Large intestine (tissue), 12 donors: ENCODE results near the gene SF3B5. TPM values are rescaled to one million over a fixed set of nuclear protein-coding genes. Genes with fewer than 3 reads are reported as not detected.

ENCODE experiments used
- DNase-seq, 2 donors: peaks; one replicate each; pipeline versions ENCODE4 v3.0.0 to v3.0.0-alpha.2; 2013
- H3K27ac ChIP-seq: one replicate; pipeline ENCODE4 v1.5.1; 2013; ENCODE audit warnings: low read length
- H3K27me3 ChIP-seq: 2 replicates; pipeline ENCODE4 v1.6.1; 2013; ENCODE audit warnings: low read length; ENCODE audit not compliant: control insufficient read depth, insufficient read depth
- H3K36me3 ChIP-seq: 2 replicates; pipeline ENCODE4 v1.6.1; 2013; ENCODE audit warnings: low read length; ENCODE audit not compliant: control insufficient read depth, insufficient read depth
- H3K4me1 ChIP-seq: one replicate; pipeline ENCODE4 v1.6.1; 2013; ENCODE audit warnings: low read length; ENCODE audit not compliant: control insufficient read depth, insufficient read depth
- H3K4me3 ChIP-seq: one replicate; pipeline ENCODE4 v1.5.1; 2013; ENCODE audit warnings: low read length
- H3K9me3 ChIP-seq: one replicate; pipeline ENCODE4 v1.6.1; 2013; ENCODE audit warnings: mild to moderate bottlenecking, low read depth, low read length, moderate library complexity; ENCODE audit not compliant: control insufficient read depth
- WGBS: methylation state at CpG from one replicate; pipeline ENCODE4 v1.1.5; 2013; ENCODE audit warnings: low lambda C conversion rate; ENCODE audit not compliant: insufficient coverage; 5-methylcytosine and 5-hydroxymethylcytosine counted together
- long read RNA-seq, 11 donors: transcript quantifications; one replicate each; lab custom pipeline, GENCODE V29; 2026
- polyA plus RNA-seq: library from polyadenylated mRNA; unstranded; fragments of 120-200 nt; gene quantifications from one replicate; pipeline ENCODE4 v1.2.1, GENCODE V29; 2013

The SF3B5 gene
- 139 TPM for polyA plus RNA-seq
- long read RNA-seq, donor 1, transcript SF3B5-201 (1 exons, 693 nt), result major isoform, 50 of 50 reads
- long read RNA-seq, donor 1, partial matches to known transcripts, result 0 of 50 reads
- long read RNA-seq, donor 1, other reads (novel, unspliced or antisense), result 0 of 50 reads
- long read RNA-seq, donor 2, transcript SF3B5-201 (1 exons, 693 nt), result major isoform, 104 of 104 reads
- long read RNA-seq, donor 2, partial matches to known transcripts, result 0 of 104 reads
- long read RNA-seq, donor 2, other reads (novel, unspliced or antisense), result 0 of 104 reads
- long read RNA-seq, donor 3, transcript SF3B5-201 (1 exons, 693 nt), result major isoform, 200 of 200 reads
- long read RNA-seq, donor 3, partial matches to known transcripts, result 0 of 200 reads
- long read RNA-seq, donor 3, other reads (novel, unspliced or antisense), result 0 of 200 reads
- long read RNA-seq, donor 4, transcript SF3B5-201 (1 exons, 693 nt), result major isoform, 13 of 13 reads
- long read RNA-seq, donor 4, partial matches to known transcripts, result 0 of 13 reads
- long read RNA-seq, donor 4, other reads (novel, unspliced or antisense), result 0 of 13 reads
- long read RNA-seq, donor 5, transcript SF3B5-201 (1 exons, 693 nt), result major isoform, 50 of 50 reads
- long read RNA-seq, donor 5, partial matches to known transcripts, result 0 of 50 reads
- long read RNA-seq, donor 5, other reads (novel, unspliced or antisense), result 0 of 50 reads
- long read RNA-seq, donor 6, transcript SF3B5-201 (1 exons, 693 nt), result major isoform, 86 of 86 reads
- long read RNA-seq, donor 6, partial matches to known transcripts, result 0 of 86 reads
- long read RNA-seq, donor 6, other reads (novel, unspliced or antisense), result 0 of 86 reads
- long read RNA-seq, donor 7, transcript SF3B5-201 (1 exons, 693 nt), result major isoform, 65 of 65 reads
- long read RNA-seq, donor 7, partial matches to known transcripts, result 0 of 65 reads
- long read RNA-seq, donor 7, other reads (novel, unspliced or antisense), result 0 of 65 reads
- long read RNA-seq, donor 8, transcript SF3B5-201 (1 exons, 693 nt), result major isoform, 108 of 108 reads
- long read RNA-seq, donor 8, partial matches to known transcripts, result 0 of 108 reads
- long read RNA-seq, donor 8, other reads (novel, unspliced or antisense), result 0 of 108 reads
- long read RNA-seq, donor 9, transcript SF3B5-201 (1 exons, 693 nt), result major isoform, 99 of 99 reads
- long read RNA-seq, donor 9, partial matches to known transcripts, result 0 of 99 reads
- long read RNA-seq, donor 9, other reads (novel, unspliced or antisense), result 0 of 99 reads
- long read RNA-seq, donor 10, transcript SF3B5-201 (1 exons, 693 nt), result major isoform, 87 of 87 reads
- long read RNA-seq, donor 10, partial matches to known transcripts, result 0 of 87 reads
- long read RNA-seq, donor 10, other reads (novel, unspliced or antisense), result 0 of 87 reads
- long read RNA-seq, donor 11, transcript SF3B5-201 (1 exons, 693 nt), result major isoform, 61 of 61 reads
- long read RNA-seq, donor 11, partial matches to known transcripts, result 0 of 61 reads
- long read RNA-seq, donor 11, other reads (novel, unspliced or antisense), result 0 of 61 reads

GRCh38 chr6:144095134-144096002 is at the start of gene SF3B5:
SF3B5 (minus strand) TSS chr6:144095573; CDS start chr6:144095497, 76 bp downstream.
- Histone ChIP-seq H3K27me3 (no peaks in the 10 kb centered on the region), H3K36me3 (no peaks in the 10 kb centered on the region), H3K4me1 (peaks cover 6% of the 10 kb centered on the region), H3K4me3 (peak within 1 kb of the TSS; percentile 97), H3K9me3 (no peaks in the 10 kb centered on the region), H3K27ac (peak within 1 kb of the TSS; percentile 91)
- WGBS, result no CpG with 5 or more reads among the region's 60 CpGs
- DNase-seq, result peak; percentile 100

GRCh38 chr6:144144996-144145395 is 49.6 kb upstream of the SF3B5 start:
- no peak for DNase-seq
- H3K9me3 ChIP-seq, result peaks cover 1% of the 10 kb centered on the region
- no peak overlapping the region for H3K27ac ChIP-seq
- H3K27me3 ChIP-seq, result peaks cover 22% of the 10 kb centered on the region
- H3K4me3 ChIP-seq, result no peak overlapping the region
- no peaks in the 10 kb centered on the region for H3K36me3 ChIP-seq
- H3K4me1 ChIP-seq, result peaks cover 5% of the 10 kb centered on the region
- WGBS, result no CpG with 5 or more reads among the region's 1 CpG

GRCh38 chr6:144143878-144144277 is 48.5 kb upstream of the SF3B5 start:
- Histone ChIP-seq H3K4me3 (no peak overlapping the region), H3K36me3 (no peaks in the 10 kb centered on the region), H3K4me1 (no peaks in the 10 kb centered on the region), H3K27ac (no peak overlapping the region), H3K9me3 (no peaks in the 10 kb centered on the region), H3K27me3 (peaks cover 11% of the 10 kb centered on the region)
- DNase-seq, result no peak

GRCh38 chr6:144143106-144143505 is 47.7 kb upstream of the SF3B5 start:
- WGBS, result no CpG with 5 or more reads among the region's 1 CpG
- Histone ChIP-seq H3K4me1 (no peaks in the 10 kb centered on the region), H3K4me3 (no peak overlapping the region), H3K9me3 (no peaks in the 10 kb centered on the region), H3K36me3 (no peaks in the 10 kb centered on the region), H3K27me3 (peaks cover 5% of the 10 kb centered on the region), H3K27ac (no peak overlapping the region)
- no peak for DNase-seq

- DNase-seq, result no peak
- Histone ChIP-seq H3K27me3 (no peaks in the 10 kb centered on the region), H3K4me3 (no peak overlapping the region), H3K9me3 (no peaks in the 10 kb centered on the region), H3K27ac (no peak overlapping the region), H3K36me3 (no peaks in the 10 kb centered on the region), H3K4me1 (no peaks in the 10 kb centered on the region)
- WGBS, result no CpG with 5 or more reads among the region's 2 CpGs
These were observed 46.1 kb upstream of the SF3B5 start for GRCh38 chr6:144141470-144141869.

GRCh38 chr6:144140867-144141266 is 45.5 kb upstream of the SF3B5 start:
- no peaks in the 10 kb centered on the region for H3K27me3 ChIP-seq
- 100% methylated on average over 2 of the region's 2 CpGs for WGBS
- no peaks in the 10 kb centered on the region for H3K4me1 ChIP-seq
- no peaks in the 10 kb centered on the region for H3K36me3 ChIP-seq
- H3K27ac ChIP-seq, result no peak overlapping the region
- no peak overlapping the region for H3K4me3 ChIP-seq
- DNase-seq, result no peak
- H3K9me3 ChIP-seq, result no peaks in the 10 kb centered on the region

- H3K27me3 ChIP-seq, result no peaks in the 10 kb centered on the region
- no CpG with 5 or more reads among the region's 3 CpGs for WGBS
- no peak overlapping the region for H3K27ac ChIP-seq
- no peak overlapping the region for H3K4me3 ChIP-seq
- no peaks in the 10 kb centered on the region for H3K36me3 ChIP-seq
- DNase-seq, result no peak
- H3K4me1 ChIP-seq, result no peaks in the 10 kb centered on the region
- H3K9me3 ChIP-seq, result no peaks in the 10 kb centered on the region
These were observed 44.4 kb upstream of the SF3B5 start for GRCh38 chr6:144139817-144140216.

GRCh38 chr6:144138542-144138941 is 43.2 kb upstream of the SF3B5 start:
- no peaks in the 10 kb centered on the region for H3K9me3 ChIP-seq
- no peaks in the 10 kb centered on the region for H3K36me3 ChIP-seq
- no peaks in the 10 kb centered on the region for H3K4me1 ChIP-seq
- DNase-seq, result no peak
- H3K27ac ChIP-seq, result no peak overlapping the region
- no peaks in the 10 kb centered on the region for H3K27me3 ChIP-seq
- no peak overlapping the region for H3K4me3 ChIP-seq
- 92% methylated on average over 1 of the region's 4 CpGs for WGBS

- Histone ChIP-seq H3K27me3 (no peaks in the 10 kb centered on the region), H3K4me1 (no peaks in the 10 kb centered on the region), H3K27ac (no peak overlapping the region), H3K9me3 (no peaks in the 10 kb centered on the region), H3K36me3 (no peaks in the 10 kb centered on the region), H3K4me3 (no peak overlapping the region)
- WGBS, result 100% methylated on average over 1 of the region's 2 CpGs
- no peak for DNase-seq
These were observed 39.4 kb upstream of the SF3B5 start for GRCh38 chr6:144134737-144135136.
